Pulmonary artery endothelial cell (primary cell): ENCODE data around the gene SPATA31D4. TPM values are rescaled to one million over a fixed set of nuclear protein-coding genes. Genes with fewer than 3 reads are reported as not detected.
"Not testable (repeated sequence)": the region's sequence is repeated elsewhere in the genome, so short reads cannot be mapped to it uniquely, and the experiment has no call there.

ENCODE experiments used
- DNase-seq: peaks from one replicate; pipeline ENCODE4 v3.0.0-alpha.2; 2011; ENCODE audit warnings: low read depth, low spot score
- total RNA-seq: library from RNA; depleted of rRNA; stranded (reverse); fragments of >200 nt; gene quantifications from 2 replicates; pipeline ENCODE4 v1.2.3, GENCODE V29; 2014

Gene SPATA31D4
- total RNA-seq: not detected in 2 replicates

GRCh38 chr9:81928305-81928704, at the start of gene SPATA31D4:
Gene SPATA31D4, plus strand, starts transcription at chr9:81928428. Its CDS starts 86 bp downstream, at chr9:81928514.
- not testable (repeated sequence) for DNase-seq

DNA sequence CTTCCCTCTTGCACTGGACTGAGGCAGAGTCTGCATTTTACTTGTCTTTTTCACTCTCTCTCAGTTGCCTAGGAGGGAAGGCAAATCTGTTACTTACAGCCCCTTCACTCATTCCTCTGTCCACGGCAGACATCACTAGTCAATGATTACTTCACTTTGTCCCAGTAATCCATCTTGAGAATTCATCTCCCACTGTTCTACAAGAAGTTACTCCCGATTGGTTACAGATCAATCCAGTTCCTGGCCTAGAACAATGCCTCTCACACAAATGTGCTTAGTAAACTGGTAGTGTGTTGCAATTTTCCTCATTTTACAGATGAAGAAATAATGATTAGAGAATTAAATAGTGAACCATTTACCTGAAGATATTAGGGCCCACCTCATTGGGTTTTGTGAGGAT, 49.7 kb upstream of the SPATA31D4 start:
- DNase-seq: no peak

DNA sequence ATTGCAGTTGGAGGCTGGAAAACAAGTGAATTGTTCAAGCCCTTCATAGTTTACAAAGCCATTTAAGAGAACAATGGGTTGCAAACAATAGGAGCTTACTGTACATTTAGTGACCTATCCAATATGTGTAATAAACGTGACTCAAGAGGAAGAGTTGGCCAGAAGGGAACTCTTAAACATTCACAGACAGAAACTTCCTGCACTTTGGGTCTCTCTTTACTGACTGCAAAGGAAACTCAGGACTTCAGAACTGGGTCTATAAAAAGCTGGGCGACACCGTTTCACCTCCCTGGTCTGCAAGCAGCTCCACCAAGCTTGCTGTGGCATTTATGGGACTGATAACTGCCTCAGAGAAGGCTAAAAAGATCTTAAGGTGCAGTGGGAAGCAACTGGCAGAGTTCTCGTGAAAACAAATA, 48.7 kb upstream of the SPATA31D4 start:
- DNase-seq: peak; percentile 45

- DNase-seq: no peak
Measured at GRCh38 chr9:81885602-81886001, 42.6 kb upstream of the SPATA31D4 start.

DNA sequence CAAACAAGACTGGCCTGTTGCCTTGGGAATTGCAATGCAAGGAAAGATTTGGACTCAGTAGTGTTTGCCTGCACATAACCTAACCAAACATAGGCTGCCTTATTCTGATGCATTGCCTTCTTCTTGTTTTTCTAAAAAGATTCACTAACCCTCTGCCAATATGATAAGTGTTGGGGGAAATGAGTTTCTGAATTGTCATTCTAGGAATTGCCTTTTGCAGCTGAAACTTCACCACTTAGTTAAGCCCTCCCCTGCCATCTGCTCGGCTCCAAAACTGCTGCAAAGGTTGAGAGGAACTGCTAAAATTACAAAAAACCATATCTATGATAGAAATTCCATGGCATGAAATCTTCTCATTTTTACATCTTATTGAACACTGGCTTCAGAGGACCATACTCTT, 41.6 kb upstream of the SPATA31D4 start:
- DNase-seq: no peak

DNA sequence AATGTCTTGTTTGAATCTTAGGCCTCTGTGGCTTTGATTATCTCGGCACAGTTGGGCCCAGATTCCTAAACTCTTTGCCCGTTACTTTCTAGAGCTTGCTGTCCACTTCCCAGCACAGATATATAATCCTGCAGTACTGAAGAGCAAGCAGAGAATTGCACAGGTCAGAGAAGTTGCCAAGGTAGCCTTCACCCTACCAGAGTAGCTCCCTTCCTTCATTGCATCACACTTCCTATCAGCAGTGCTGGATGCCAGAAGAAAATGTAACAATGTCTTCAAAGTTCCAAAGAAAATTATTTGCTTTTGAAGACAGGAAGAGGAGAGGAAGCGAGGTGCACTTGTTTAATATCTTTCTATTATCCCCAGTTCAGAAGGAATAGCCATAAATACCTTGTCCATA, 38.1 kb upstream of the SPATA31D4 start:
- DNase-seq: no peak

GRCh38 chr9:81892440-81892839, 35.8 kb upstream of the SPATA31D4 start:
- DNase-seq: no peak

GRCh38 chr9:81893929-81894328, 34.3 kb upstream of the SPATA31D4 start:
- no peak for DNase-seq

DNA sequence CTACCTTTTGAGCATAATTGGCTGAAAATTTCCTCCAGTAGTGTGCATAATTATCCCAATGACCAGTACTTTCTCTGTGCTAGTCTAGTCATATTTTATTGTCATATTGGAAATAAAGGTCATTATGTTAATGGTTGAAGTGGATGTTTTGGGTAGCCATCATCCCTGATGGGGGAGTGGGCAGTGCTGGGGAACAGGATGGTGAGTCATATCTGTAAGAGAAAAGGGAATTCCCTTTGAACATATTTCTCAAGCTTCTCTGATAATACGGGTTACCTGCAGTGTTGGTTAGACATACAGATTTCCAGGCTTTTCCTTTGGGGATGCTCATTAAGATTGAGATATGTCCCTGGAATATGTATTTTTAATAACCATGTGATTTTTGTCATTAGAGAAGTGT, 33.3 kb upstream of the SPATA31D4 start:
- DNase-seq: no peak

DNA sequence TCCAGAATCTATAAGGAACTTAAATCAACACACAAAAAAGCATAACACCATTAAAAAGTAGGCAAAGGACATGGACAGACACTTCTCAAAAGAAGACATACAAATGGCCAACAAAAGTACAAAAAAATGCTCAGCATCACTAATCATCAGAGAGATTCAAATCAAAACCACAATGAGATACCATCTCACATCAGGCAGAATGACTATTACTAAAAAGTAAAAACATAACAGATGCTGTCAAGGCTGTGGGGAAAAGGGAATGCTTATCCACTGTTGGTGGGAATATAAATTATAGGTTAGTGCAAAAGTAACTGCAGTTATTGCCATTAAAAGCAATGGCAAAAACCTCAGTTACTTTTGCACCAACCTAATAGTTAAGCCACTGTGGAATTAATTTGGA, 32.2 kb upstream of the SPATA31D4 start:
- no peak for DNase-seq

- no peak for DNase-seq
Measured at GRCh38 chr9:81898851-81899250, 29.4 kb upstream of the SPATA31D4 start.

GRCh38 chr9:81902196-81902595, 26.0 kb upstream of the SPATA31D4 start:
- DNase-seq: no peak

DNA sequence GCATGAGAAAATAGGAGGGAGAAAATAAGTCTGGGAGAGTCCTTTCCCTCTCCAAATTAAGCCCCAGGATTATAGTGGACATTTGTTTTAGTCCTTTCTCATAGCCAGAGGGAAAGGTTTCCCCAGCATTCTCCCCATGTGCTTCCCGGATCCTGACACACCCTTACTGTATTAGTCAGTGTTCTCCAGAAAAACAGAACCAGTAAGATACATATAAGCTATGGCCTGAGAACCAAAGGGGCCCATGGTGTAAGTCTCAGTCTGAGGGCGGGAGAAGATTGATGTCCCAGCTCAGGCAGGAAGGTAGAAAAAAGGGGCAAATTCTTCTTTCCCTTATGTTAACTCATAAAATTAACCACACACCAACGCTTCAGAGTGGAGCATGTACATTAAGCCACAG, 25.6 kb upstream of the SPATA31D4 start:
- DNase-seq: no peak

DNA sequence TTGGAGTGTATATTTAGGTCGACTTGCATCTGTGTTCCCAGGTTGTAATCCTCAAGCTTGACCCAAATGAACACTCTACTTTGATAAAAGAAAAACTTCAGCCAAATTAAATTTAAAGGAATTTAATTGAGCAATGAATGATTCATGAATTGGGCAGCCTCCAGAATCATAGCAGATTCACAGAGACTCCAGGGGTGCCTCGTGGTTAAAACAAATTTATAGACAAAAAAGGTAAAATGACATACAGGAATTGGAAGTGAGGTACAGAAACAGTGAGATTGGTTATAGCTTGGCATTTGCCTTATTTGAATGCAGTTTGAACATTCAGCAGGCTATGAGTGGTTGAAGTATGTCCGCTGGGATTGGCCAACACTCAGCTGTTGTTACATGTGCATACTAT, 21.6 kb upstream of the SPATA31D4 start:
- DNase-seq: no peak

DNA sequence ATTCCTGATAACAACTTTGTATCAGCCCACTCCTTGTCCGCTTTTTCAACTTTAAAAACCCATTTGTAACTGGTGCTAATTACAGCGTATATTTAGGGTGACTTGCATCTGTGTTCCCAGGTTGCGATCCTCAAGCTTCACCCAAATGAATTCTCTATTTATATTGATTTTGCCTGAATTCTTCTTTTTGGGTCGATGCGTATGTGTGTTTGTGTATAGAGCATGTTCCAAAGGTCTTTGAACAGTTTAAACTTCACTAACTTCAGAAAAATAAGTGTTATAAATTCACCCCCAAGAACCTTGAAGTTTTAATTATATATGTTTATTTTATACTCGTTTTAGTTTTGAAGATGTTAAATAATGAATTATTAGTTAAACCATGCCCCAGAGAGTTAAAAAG, 16.1 kb upstream of the SPATA31D4 start:
- no peak for DNase-seq

DNA sequence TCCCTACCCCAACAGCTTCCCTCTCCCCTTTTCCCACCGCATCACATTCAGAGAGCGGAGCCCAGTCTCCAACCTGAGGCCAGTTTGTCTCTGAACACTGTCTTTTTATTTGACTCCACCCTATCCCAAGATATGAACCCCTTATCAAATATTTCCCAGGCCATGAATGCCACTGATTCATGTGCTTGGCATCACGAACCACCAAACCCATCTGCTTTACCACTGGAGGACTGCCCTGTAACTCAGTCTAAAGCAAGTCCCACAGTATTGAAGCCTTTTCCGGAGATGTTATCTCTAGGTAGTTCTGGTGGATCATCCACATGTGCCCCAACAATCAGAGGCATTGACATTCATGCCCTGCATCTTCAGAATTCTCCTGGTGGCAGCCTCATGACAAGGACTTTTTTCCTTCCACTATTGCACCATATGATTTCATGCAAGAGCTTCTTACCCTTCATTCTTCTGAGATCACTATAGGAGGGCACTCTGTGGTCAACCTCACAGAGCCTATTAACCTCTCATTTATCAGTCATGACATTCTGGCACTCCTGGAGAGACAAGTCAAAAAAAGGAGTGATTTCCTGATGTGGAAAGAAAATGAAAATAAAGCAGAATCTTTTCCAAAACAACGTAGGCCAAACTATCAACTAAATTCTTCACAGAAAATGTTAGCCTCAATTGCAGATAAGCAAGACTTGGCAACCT, 12.3 kb upstream of the SPATA31D4 start:
- DNase-seq: no peak

- not testable (repeated sequence) for DNase-seq
Measured at GRCh38 chr9:81918507-81918906, 9.7 kb upstream of the SPATA31D4 start.

DNA sequence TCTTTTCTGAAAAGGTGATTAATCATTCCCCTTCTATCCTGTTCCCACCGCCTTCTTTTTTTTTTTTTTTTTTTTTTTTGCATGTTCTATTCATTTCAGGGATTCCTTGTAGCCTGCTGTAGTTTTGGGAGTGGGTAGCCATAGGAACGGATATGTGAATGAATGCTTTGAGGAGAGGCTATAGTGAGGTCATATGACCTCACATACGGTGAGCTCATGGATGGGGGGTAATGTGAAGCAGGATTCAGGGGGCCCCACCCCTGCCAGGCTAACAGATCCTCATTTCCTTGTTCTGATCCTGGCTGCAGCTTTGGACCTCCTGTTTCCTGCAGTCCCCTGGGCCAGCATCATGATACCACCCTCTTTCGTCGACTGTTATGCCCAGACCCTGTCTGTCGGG, 1.9 kb downstream of the SPATA31D4 start:
- not testable (repeated sequence) for DNase-seq

- not testable (repeated sequence) for DNase-seq
Measured at GRCh38 chr9:81933547-81933946, 5.3 kb downstream of the SPATA31D4 start.

DNA sequence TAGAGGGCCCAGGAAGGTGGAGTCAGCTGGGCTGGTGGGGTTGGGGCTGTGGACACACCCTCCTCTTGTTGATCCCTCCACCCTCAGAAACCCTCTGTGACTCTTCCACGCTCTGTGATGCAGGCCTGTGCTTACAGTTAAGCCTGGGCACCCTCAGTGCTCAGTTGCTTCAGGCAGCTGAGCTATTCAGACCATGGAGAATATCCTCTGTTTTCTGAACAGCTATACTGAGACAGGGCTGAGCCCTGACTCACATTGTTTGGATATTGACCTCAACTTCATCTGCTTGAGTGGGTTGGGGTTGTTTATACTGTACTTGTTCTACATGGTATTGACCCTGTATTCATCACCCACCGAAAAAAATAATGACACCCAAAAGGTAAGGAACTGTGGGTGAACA, 15.2 kb downstream of the SPATA31D4 start, which contains the start of gene SPATA31D3:
TSS of gene SPATA31D3 (plus strand) at position 108 of the 400 bp plus-strand sequence. CDS start at position 194, 86 bp downstream.
- DNase-seq: not testable (repeated sequence)

DNA sequence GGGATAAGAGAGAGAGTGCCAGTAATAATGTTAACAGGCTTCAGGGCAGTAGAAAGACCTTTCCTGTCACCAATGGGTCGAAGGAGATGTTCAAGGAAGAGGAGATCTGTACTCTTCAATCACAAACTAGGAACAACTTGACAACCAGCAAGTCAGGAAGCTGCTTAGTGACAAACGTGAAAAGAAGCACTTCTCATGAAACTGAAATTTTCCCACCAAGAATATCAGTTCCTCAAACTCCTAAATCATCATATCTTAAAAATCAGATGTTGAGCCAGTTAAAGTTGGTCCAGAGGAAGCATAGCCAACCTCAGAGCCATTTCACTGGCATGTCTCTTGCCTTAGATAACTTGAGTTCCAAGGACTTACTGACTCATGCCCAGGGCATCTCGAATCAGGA, 20.4 kb downstream of the SPATA31D4 start:
- not testable (repeated sequence) for DNase-seq

- DNase-seq: no peak
Measured at GRCh38 chr9:81953096-81953495, 24.9 kb downstream of the SPATA31D4 start.

- DNase-seq: no peak
Measured at GRCh38 chr9:81955625-81956024, 27.4 kb downstream of the SPATA31D4 start.
